HG03378 (cell line): Measurements from ENCODE around the gene RCN2.
"Not testable (repeated sequence)": the region's sequence is repeated elsewhere in the genome, so short reads cannot be mapped to it uniquely, and the experiment has no call there.

Experiments
- ATAC-seq: cut with Tn5 transposase; IDR thresholded peaks from one replicate; pipeline ENCODE4 v1.9.1; 2021; ENCODE audit warnings: mild to moderate bottlenecking, moderate library complexity; ENCODE audit not compliant: unreplicated experiment

Gene RCN2, protein sequence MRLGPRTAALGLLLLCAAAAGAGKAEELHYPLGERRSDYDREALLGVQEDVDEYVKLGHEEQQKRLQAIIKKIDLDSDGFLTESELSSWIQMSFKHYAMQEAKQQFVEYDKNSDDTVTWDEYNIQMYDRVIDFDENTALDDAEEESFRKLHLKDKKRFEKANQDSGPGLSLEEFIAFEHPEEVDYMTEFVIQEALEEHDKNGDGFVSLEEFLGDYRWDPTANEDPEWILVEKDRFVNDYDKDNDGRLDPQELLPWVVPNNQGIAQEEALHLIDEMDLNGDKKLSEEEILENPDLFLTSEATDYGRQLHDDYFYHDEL

GRCh38 chr15:76931397-76932134 lies at the start of gene RCN2:
RCN2 (plus strand) TSS chr15:76931749; CDS start chr15:76931842, 93 bp downstream.
- ATAC-seq = peak; percentile 88

DNA sequence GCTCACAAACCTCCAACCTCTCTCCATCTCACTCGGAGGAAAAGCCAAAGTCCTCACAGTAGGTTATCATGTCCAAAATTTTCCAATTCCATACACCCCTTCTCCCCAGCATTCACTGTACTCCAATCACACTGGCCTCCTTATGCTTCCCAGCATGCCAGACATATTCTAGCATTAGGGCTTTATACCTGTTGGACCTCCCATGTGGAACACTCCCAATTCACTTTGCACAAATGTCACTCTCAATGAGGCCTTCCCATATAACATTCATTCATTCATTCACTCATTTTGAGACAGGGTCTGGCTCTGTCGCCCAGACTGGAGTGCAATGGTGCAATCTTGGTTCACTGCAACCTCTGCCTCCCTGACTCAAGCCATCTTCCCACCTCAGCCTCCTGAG lies 46.3 kb upstream of the RCN2 start:
- no peak for ATAC-seq

DNA sequence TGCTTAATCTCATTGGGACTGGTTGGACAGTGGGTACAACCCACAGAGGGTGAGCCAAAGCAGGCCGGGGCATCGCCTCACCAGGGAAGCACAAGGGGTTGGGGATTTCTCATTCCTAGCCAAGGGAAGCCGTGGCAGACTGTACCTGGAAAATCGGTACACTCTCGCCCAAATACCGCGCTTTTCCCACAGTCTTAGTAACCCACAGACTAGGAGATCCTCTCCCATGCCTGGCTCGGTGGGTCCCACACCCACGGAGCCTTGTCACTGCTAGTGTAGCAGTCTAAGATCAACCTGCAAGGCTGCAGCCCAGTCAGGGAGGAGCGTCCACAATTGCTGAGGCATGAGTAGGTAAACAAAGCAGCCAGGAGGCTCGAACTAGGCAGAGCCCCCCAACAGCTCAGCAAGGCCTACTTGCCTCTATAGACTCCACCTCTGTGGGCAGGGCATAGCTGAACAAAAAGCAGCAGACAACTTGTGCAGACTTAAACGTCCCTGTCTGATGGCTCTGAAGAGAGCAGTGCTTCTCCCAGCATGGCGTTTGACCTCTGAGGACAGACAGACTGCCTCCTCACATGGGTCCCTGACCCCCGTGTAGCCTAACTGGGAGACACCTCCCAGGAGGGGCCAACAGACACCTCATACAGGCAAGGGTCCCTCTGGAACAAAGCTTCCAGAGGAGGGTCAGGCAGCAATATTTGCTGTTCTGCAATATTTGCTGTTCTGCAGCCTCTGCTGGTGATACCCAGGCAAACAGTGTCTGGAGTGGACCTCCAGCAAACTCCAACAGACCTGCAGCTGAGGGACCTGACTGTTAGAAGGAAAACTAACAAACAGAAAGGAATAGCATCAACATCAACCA lies 44.0 kb upstream of the RCN2 start:
- not testable (repeated sequence) for ATAC-seq

GRCh38 chr15:76892836-76893235 lies 38.7 kb upstream of the RCN2 start:
- not testable (repeated sequence) for ATAC-seq

GRCh38 chr15:76894174-76894573 lies 37.4 kb upstream of the RCN2 start:
- no peak for ATAC-seq

GRCh38 chr15:76898102-76898501 lies 33.4 kb upstream of the RCN2 start:
- no peak for ATAC-seq

- ATAC-seq = not testable (repeated sequence)
Observed at GRCh38 chr15:76899176-76899930, 32.2 kb upstream of the RCN2 start.

DNA sequence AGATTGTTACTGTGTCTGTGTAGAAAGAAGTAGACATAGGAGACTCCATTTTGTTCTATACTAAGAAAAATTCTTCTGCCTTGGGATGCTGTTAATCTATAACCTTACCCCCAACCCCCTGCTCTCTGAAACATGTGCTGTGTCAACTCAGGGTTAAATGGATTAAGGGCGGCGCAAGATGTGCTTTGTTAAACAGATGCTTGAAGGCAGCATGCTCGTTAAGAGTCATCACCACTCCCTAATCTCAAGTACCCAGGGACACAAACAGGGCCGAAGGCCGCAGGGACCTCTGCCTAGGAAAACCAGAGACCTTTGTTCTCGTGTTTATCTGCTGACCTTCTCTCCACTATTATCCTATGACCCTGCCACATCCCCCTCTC lies 31.6 kb upstream of the RCN2 start:
- ATAC-seq = not testable (repeated sequence)

- ATAC-seq = no peak
Observed at GRCh38 chr15:76901965-76902364, 29.6 kb upstream of the RCN2 start.

DNA sequence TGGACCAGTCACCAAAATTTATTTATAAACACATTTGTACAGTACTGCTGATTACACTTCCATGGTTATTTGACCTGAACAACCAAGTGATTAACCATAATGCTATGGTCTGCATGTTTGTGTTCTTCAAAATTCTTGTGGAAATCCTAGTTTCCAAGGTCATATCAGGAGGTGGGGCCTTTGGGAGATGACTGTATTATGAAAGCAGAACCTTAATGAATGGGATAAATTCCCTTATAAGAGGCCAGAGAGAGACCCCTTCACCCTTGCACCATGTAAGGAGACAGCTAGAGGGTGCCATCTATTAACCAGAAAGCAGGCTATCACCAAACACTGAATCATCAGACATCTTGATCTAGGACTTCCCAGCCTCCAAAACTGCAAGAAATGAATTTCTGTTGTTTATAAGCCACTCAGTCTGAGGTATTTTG lies 28.3 kb upstream of the RCN2 start:
- ATAC-seq = no peak

- ATAC-seq = peak; percentile 6
Observed at GRCh38 chr15:76904461-76905012, 27.0 kb upstream of the RCN2 start.

DNA sequence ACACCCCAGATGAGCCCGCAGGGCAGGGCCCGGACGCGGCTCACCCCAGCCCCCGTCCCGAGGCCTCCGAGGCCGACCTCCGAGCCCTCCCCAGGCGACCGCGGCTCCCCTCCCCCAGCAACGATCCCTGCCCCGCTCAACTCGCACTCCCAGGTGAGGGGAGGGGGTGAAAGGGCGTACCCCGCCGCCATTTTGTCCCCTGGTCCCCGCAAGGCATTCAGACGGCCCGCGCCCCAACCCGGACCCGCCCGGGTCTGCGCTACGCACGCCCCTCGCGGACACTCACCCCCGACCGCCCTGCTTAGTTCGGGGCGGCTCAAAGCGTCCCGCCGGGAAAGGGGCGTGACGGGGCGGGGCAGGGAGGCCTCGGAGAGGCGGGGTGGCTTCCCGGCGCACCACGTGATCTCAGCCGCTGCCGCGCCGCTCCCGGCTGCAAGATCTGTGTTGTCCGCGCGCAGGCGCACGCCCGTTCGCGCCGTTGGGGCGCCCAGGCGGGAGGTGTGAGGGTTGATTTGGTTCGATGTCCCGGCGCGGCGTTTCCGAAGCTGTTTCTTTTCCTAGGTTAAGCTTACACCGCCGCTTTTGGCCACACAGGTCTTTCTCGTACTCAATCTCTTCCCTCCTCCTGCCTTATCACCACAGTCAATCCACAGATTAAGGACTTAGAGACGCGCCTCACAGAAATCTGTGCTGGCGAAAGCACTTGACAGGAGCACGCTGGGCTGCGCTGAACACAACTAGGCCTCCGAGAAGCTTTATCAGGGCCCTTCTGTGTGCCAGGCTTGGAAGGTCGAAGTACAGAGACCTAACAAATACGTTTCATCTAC lies 26.3 kb upstream of the RCN2 start, which contains the start of gene SCAPER:
SCAPER (minus strand) TSS at position 328 of the 827 bp plus-strand sequence. CDS start 21,523 bp downstream, outside the sequence.
- peak; percentile 56 for ATAC-seq

GRCh38 chr15:76905855-76906254 lies 25.7 kb upstream of the RCN2 start:
- ATAC-seq = no peak

GRCh38 chr15:76912430-76912829 lies 19.1 kb upstream of the RCN2 start:
- no peak for ATAC-seq

DNA sequence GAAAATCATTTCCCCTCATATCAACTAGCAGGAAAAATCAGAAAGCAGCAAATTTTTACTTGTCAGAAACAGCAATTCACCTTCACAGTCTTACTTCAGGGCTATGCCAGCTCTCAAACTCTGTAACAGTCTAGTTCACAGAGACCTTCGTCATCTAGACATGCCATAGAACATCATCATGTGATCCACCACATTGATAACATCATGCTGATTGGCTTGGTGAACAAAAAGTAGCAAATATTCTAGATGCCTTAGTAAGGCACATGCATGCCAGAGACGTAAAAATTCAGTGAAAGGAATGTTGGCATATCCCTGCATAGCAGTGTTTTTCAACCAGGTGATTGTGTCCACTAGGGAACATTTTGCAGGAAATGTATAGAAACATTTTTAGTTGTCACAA lies 17.8 kb upstream of the RCN2 start:
- no peak for ATAC-seq

DNA sequence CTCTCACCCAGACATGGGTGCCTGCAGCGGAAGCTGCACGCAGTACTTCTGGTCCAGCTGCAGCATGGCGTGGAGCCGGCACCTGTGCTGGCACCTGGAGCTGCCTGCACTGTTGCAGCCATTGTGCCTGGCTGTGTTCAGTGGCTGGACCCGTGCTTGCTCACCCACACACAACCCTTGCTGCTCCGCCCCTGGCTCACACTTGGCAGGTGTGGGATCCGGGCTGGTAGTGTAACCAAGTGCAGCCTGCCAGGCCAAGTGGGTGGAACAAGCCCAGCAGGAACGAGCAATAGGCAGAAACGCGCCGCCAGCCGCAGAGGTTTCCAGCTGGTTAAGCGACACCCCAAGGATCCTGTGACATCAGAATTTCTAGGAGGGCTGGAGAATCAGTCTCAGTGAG lies 15.2 kb upstream of the RCN2 start:
- ATAC-seq = no peak

DNA sequence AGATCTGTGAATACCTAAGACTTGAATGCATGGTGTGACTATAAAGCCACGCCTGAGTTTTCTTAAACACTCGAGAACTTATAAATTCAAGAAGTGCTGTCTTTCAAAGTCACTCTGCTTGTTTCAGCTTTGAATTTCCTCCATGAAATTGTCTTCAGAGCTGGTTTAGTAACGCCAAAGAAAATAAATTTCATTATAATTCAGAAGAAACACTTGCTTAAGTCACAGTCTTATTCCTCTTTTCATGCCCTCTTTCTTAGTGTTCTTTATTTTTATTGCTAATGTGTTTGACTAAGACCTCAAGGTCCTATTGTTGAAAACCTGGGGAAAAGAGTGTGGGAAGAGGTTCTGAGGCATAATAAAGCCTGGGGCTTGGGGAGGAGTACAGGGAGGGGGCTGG lies 3.3 kb upstream of the RCN2 start:
- ATAC-seq = no peak

DNA sequence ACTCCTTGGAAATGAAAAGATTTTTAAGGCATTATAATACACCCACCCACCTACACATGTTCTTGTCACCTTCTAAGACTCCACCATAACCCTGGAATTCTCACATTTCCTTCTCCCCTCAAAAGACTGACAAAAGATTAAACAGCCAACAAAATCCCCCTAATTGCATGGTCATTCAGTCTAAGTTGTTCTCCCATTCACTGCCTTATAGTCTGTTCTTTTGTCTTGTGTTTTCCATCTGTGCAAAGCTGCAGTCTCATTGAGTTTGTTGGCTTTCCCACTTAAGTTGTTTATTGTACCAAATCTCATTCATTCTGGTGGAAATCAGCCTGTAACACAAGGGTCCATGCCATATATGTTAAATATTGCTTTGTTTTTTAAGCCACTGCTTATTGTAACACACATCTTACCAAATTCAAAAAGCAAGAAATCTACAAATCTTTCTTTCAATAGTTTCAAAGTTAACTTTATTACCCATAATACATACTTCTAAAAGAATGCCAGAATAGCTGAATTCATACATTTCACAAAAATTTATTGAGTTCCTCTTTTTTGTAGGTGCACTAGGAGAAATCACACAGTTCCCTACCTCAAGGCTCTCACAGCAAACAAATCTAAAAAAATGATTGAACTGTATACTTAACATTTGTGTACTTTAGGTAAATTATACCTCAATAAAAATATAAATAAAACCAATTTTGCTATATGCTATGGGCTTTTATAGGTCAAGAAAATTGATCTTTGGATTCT lies 2.4 kb upstream of the RCN2 start:
- no peak for ATAC-seq
